ENCODE data around the gene PSMD14. TPM values are rescaled to one million over a fixed set of nuclear protein-coding genes. Genes with fewer than 3 reads are reported as not detected.

PSMD14 gene
- total and polyA plus RNA-seq, 2 donors (not counting 1 experiment from before 2014, with no cell fraction given), result 69.2 to 87.5 TPM

GRCh38 chr2:161419638-161420190 lies 111.5 kb downstream of the PSMD14 start:
- Histone ChIP-seq H3K27ac (ENCODE audit: insufficient read depth, low read length) (no peak overlapping the region), H3K4me2 (ENCODE audit: extremely low read depth, insufficient read depth, low read length) (no peak overlapping the region), H3K27me3 (ENCODE audit: control insufficient read depth, insufficient read depth, low read length) (peaks cover 92% of the 10 kb centered on the region), H3K79me2 (ENCODE audit: control insufficient read depth, insufficient read depth, low read length) (no peaks in the 10 kb centered on the region), H3K36me3 (ENCODE audit: control insufficient read depth, insufficient read depth, low read length) (no peaks in the 10 kb centered on the region), H3K9ac (ENCODE audit: insufficient read depth, low read length) (no peak overlapping the region), H3K4me1 (ENCODE audit: control insufficient read depth, extremely low read depth, insufficient read depth, low read length) (no peaks in the 10 kb centered on the region), H3K9me3 (ENCODE audit: control insufficient read depth, insufficient read depth, low read depth, low read length) (no peaks in the 10 kb centered on the region), H3K4me3 (replicated peaks in 1 of 4; ENCODE audit: control extremely low read depth in 1 of 4, insufficient read depth in 1 of 4, low read depth in 3 of 4, low read length in 4 of 4) (no peak overlapping the region), H4K20me1 (ENCODE audit: control insufficient read depth, extremely low read depth, insufficient read depth, low read length) (no peaks in the 10 kb centered on the region), H2AFZ (ENCODE audit: low read length) (no peak overlapping the region)
- TF ChIP-seq EZH2 (IDR thresholded peaks at IDR 0.05; ENCODE audit: low read length, missing control alignments), result no peak
- no peak for TF ChIP-seq CTCF (conservative IDR thresholded peaks at IDR 0.05 in 1 of 2, IDR thresholded peaks at IDR 0.05 in 1 of 2; ENCODE audit: low read depth in 1 of 2, low read length in 2 of 2)
- DNase-seq (ENCODE audit: low read depth in 2 of 2), result no peak

GRCh38 chr2:161420406-161421074 lies 112.3 kb downstream of the PSMD14 start:
- Histone ChIP-seq H3K79me2 (ENCODE audit: control insufficient read depth, insufficient read depth, low read length) (no peaks in the 10 kb centered on the region), H3K4me2 (ENCODE audit: extremely low read depth, insufficient read depth, low read length) (no peak overlapping the region), H2AFZ (ENCODE audit: low read length) (no peak overlapping the region), H3K9ac (ENCODE audit: insufficient read depth, low read length) (no peak overlapping the region), H3K27ac (ENCODE audit: insufficient read depth, low read length) (no peak overlapping the region), H3K4me3 (replicated peaks in 1 of 4; ENCODE audit: control extremely low read depth in 1 of 4, insufficient read depth in 1 of 4, low read depth in 3 of 4, low read length in 4 of 4) (no peak overlapping the region), H4K20me1 (ENCODE audit: control insufficient read depth, extremely low read depth, insufficient read depth, low read length) (no peaks in the 10 kb centered on the region), H3K9me3 (ENCODE audit: control insufficient read depth, insufficient read depth, low read depth, low read length) (no peaks in the 10 kb centered on the region), H3K36me3 (ENCODE audit: control insufficient read depth, insufficient read depth, low read length) (no peaks in the 10 kb centered on the region), H3K27me3 (ENCODE audit: control insufficient read depth, insufficient read depth, low read length) (peaks cover 93% of the 10 kb centered on the region), H3K4me1 (ENCODE audit: control insufficient read depth, extremely low read depth, insufficient read depth, low read length) (no peaks in the 10 kb centered on the region)
- DNase-seq (ENCODE audit: low read depth in 2 of 2), result no peak
- no peak for TF ChIP-seq CTCF (conservative IDR thresholded peaks at IDR 0.05 in 1 of 2, IDR thresholded peaks at IDR 0.05 in 1 of 2; ENCODE audit: low read depth in 1 of 2, low read length in 2 of 2)
- TF ChIP-seq EZH2 (IDR thresholded peaks at IDR 0.05; ENCODE audit: low read length, missing control alignments), result peak; percentile 18

- Histone ChIP-seq H3K4me1 (ENCODE audit: control insufficient read depth, extremely low read depth, insufficient read depth, low read length) (no peaks in the 10 kb centered on the region), H3K4me2 (ENCODE audit: extremely low read depth, insufficient read depth, low read length) (no peak overlapping the region), H3K79me2 (ENCODE audit: control insufficient read depth, insufficient read depth, low read length) (no peaks in the 10 kb centered on the region), H3K4me3 (replicated peaks in 1 of 4; ENCODE audit: control extremely low read depth in 1 of 4, insufficient read depth in 1 of 4, low read depth in 3 of 4, low read length in 4 of 4) (no peak overlapping the region), H3K27ac (ENCODE audit: insufficient read depth, low read length) (no peak overlapping the region), H3K9ac (ENCODE audit: insufficient read depth, low read length) (no peak overlapping the region), H2AFZ (ENCODE audit: low read length) (no peak overlapping the region), H4K20me1 (ENCODE audit: control insufficient read depth, extremely low read depth, insufficient read depth, low read length) (no peaks in the 10 kb centered on the region), H3K27me3 (ENCODE audit: control insufficient read depth, insufficient read depth, low read length) (peaks cover 90% of the 10 kb centered on the region), H3K36me3 (ENCODE audit: control insufficient read depth, insufficient read depth, low read length) (no peaks in the 10 kb centered on the region), H3K9me3 (ENCODE audit: control insufficient read depth, insufficient read depth, low read depth, low read length) (no peaks in the 10 kb centered on the region)
- no peak for DNase-seq (ENCODE audit: low read depth in 2 of 2)
- TF ChIP-seq CTCF (conservative IDR thresholded peaks at IDR 0.05 in 1 of 2, IDR thresholded peaks at IDR 0.05 in 1 of 2; ENCODE audit: low read depth in 1 of 2, low read length in 2 of 2), result no peak
- TF ChIP-seq EZH2 (IDR thresholded peaks at IDR 0.05; ENCODE audit: low read length, missing control alignments), result no peak
Measured at GRCh38 chr2:161421686-161422085, 113.5 kb downstream of the PSMD14 start.

Measured in fibroblast of lung (primary cell).